Thoracic aorta (tissue), 2 donors: ENCODE data around the gene CA4. TPM values are rescaled to one million over a fixed set of nuclear protein-coding genes. Genes with fewer than 3 reads are reported as not detected.
A peak's percentile ranks its signal among the peaks of the same experiment; 100 is the strongest.

Experiments used
- ATAC-seq: fragments of 150-250 bp; one replicate; pipeline ENCODE4 v1.8.0; 2017; ENCODE audit warnings: low read depth; ENCODE audit not compliant: insufficient number of reproducible peaks, low FRiP score
- DNase-seq: peaks from one replicate; pipeline ENCODE4 v3.0.0-alpha.2; 2020; ENCODE audit warnings: low spot score
- H3K27ac ChIP-seq, 2 donors: fragments of 200-600 bp; sonication (generic); 1 replicate in 1 of 2; 2 replicates in 1 of 2; pipeline ENCODE4 v1.5.1; 2016; ENCODE audit warnings: mild to moderate bottlenecking in 2 of 2, moderate library complexity in 2 of 2
- H3K27me3 ChIP-seq: fragments of 200-600 bp; sonication (generic); replicated peaks from 2 replicates; pipeline ENCODE4 v1.6.0; 2016; ENCODE audit warnings: mild to moderate bottlenecking; ENCODE audit not compliant: insufficient read depth
- H3K36me3 ChIP-seq: fragments of 200-600 bp; sonication (generic); one replicate; pipeline ENCODE4 v1.5.1; 2016
- H3K4me1 ChIP-seq, 2 donors: fragments of 200-600 bp; sonication (generic); 1 replicate in 1 of 2; 2 replicates in 1 of 2; pipeline versions ENCODE4 v1.5.1 to v1.6.0; 2016; ENCODE audit warnings: low read depth in 2 of 2, mild to moderate bottlenecking in 1 of 2; ENCODE audit not compliant: control insufficient read depth in 1 of 2
- H3K4me3 ChIP-seq: fragments of 200-600 bp; sonication (generic); 2 replicates; pipeline ENCODE4 v1.5.1; 2016; ENCODE audit warnings: mild to moderate bottlenecking
- H3K9me3 ChIP-seq: fragments of 200-600 bp; sonication (generic); 2 replicates; pipeline ENCODE4 v1.5.1; 2016
- total RNA-seq, 2 donors: library from RNA; depleted of rRNA; stranded (reverse); fragments of >200 nt; gene quantifications; one replicate each; pipeline versions ENCODE4 v1.1.0 to v1.2.3, GENCODE V29; 2016
- TF ChIP-seq, protein P1 (sequence below): fragments of 200-600 bp; sonication (generic); IDR thresholded peaks from one replicate; pipeline ENCODE4 v1.5.1; 2019; ENCODE audit warnings: antibody characterized with exemption

The CA4 gene
- total RNA-seq, 2 donors from 2014 or later = 1.2 to 4.3 TPM

DNA sequence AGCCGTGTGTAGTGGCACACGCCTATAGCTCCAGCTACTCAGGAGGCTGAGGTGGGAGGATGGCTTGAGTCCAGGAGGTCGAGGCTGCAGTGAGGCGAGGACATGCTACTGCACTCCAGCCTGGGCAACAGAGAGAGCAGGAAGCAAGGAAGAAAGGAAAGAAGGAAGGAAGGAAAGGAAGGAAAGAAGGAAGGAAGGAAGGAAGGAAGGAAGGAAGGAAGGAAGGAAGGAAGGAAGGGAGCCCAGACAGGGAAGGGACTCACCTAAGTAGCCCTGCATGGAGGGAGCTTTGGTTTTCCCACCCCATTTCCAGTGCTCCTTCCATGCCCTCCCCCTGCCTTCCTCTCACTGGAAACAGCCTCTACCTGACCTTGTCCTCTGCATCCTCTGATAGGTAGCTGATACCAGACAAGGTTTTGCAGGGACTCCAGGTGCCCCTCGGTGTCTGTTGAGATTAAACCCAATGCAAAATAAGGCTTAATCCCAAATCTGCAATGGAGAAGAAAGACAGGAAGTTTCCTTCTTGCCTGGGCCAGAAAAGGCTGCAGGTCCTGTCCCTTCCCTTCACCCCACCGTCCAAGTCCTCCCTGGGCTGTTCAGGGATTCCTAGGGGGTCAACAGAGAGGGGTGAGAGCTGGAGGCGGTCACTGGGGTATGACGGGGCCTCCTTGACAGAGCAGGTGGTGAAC is 21.5 kb upstream of the CA4 start:
- Histone ChIP-seq H3K9me3 (no peaks in the 10 kb centered on the region), H3K27me3 (no peaks in the 10 kb centered on the region), H3K36me3 (peaks cover 2% of the 10 kb centered on the region), H3K27ac (no peak overlapping the region), H3K4me3 (no peak overlapping the region), H3K4me1 (no peaks in the 10 kb centered on the region)
- TF ChIP-seq, protein P1, sequence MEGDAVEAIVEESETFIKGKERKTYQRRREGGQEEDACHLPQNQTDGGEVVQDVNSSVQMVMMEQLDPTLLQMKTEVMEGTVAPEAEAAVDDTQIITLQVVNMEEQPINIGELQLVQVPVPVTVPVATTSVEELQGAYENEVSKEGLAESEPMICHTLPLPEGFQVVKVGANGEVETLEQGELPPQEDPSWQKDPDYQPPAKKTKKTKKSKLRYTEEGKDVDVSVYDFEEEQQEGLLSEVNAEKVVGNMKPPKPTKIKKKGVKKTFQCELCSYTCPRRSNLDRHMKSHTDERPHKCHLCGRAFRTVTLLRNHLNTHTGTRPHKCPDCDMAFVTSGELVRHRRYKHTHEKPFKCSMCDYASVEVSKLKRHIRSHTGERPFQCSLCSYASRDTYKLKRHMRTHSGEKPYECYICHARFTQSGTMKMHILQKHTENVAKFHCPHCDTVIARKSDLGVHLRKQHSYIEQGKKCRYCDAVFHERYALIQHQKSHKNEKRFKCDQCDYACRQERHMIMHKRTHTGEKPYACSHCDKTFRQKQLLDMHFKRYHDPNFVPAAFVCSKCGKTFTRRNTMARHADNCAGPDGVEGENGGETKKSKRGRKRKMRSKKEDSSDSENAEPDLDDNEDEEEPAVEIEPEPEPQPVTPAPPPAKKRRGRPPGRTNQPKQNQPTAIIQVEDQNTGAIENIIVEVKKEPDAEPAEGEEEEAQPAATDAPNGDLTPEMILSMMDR = no peak
- ATAC-seq (no peak), DNase-seq (no peak)

DNA sequence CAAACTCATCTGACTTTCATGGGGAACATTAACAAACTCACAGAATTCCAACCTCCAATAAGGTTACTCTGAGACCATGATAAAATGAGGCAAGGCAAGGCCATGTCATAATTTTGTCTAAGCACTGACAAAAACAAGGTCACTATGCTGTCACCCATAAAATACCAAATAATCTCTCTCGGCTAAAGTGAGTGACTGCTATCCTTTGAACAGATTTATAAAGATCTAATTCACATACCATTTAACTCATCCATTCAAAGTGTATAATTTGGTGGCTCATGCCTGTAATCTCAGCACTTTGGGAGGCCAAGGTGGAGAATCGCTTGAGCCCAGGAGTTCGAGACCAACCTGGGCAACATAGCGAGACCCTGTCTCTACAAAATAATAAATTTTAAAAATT is 20.6 kb upstream of the CA4 start:
- H3K27ac ChIP-seq = no peak overlapping the region
- TF ChIP-seq, protein P1 = no peak

DNA sequence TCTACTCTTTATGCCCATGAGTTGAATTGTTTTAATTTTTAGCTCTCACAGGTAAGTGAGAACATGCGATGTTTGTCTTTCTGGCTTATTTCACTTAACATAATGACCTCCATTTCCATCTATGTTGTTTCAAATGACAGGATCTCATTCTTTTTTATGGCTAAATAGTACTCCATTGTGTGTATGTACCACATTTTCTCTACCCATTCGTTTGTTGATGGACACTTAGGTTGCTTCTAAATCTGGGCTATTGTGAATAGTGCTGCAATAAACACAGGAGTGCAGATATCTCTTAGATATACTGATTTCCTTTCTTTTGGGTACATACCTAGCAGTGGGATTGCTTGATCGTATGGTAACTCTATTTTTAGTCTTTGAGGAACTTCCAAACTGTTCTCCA is 19.3 kb upstream of the CA4 start:
- no peak overlapping the region for H3K4me3 ChIP-seq
- ATAC-seq = no peak
- H3K36me3 ChIP-seq = peaks cover 3% of the 10 kb centered on the region
- no peaks in the 10 kb centered on the region for H3K27me3 ChIP-seq
- no peak overlapping the region for H3K27ac ChIP-seq
- DNase-seq = no peak
- peaks cover 9 to 16% of the 10 kb centered on the region in 2 donors for H3K4me1 ChIP-seq
- no peaks in the 10 kb centered on the region for H3K9me3 ChIP-seq
- TF ChIP-seq, protein P1 = no peak

More for the DNA sequence above, 20.6 kb upstream of the CA4 start:
- no peaks in the 10 kb centered on the region for H3K27me3 ChIP-seq
- DNase-seq (no peak), ATAC-seq (no peak)
- peaks cover 3% of the 10 kb centered on the region for H3K36me3 ChIP-seq
- H3K9me3 ChIP-seq = no peaks in the 10 kb centered on the region
- peaks cover 2 to 7% of the 10 kb centered on the region in 2 donors for H3K4me1 ChIP-seq
- H3K4me3 ChIP-seq = no peak overlapping the region

DNA sequence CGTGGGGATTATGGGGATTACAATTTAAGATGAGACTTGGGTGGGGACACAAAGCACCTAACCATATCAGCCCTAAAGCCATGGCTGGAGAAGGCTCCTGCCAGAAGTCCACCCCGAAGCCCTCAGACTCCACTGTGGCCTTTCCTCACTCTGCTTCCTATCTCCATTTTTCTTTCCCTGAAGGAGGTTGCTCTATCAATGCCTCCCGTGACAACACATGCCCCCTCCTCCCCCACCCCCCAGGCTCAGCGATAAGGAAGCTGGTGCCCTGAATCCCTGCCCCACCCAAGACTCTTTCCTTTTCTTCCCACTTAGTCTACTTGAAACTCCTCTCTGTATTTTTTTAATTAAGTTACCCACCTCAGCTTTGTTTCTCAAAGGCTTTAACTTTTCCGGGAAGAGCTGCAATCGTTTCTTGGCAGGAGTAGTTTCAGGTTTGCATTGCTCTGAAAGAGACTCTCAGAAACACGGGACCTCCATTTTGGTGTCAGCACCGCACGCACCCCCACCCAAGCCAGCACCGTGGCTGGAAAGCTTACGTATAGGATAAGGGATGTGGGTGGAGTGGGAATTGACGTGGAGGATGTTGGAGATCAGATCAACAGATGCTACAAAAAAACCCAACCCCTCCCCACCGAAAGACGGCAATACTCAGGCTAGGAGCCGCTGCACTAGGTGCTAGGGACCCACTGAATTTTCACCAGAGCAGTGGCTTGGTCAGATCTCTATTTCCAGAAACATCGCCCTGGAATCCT is 15.2 kb upstream of the CA4 start:
- peak overlapping the region in 1 of 2 donors; percentile 58 for H3K27ac ChIP-seq

More for the DNA sequence above, 15.2 kb upstream of the CA4 start:
- DNase-seq (no peak), ATAC-seq (no peak)
- Histone ChIP-seq H3K4me1 (peaks cover 9 to 23% of the 10 kb centered on the region in 2 donors), H3K36me3 (peaks cover 3% of the 10 kb centered on the region), H3K9me3 (no peaks in the 10 kb centered on the region), H3K27me3 (no peaks in the 10 kb centered on the region), H3K4me3 (peak overlapping the region; percentile 86)
- TF ChIP-seq, protein P1 = no peak
